RWPE1 (cell line): ENCODE measurements around the gene P3H4.
"Not testable (repeated sequence)": the region's sequence is repeated elsewhere in the genome, so short reads cannot be mapped to it uniquely, and the experiment has no call there.

Experiments
- CTCF ChIA-PET: fragments of 350-600 bp; sonication (Branson Sonifier 250); formaldehyde crosslinking; extraction: SDS; loops from one replicate; lab custom pipeline; 2021; lab: Yijun Ruan, JAX
- POLR2A ChIA-PET: fragments of 400-600 bp; formaldehyde crosslinking; extraction: SDS; loops from one replicate; lab custom pipeline; 2020; ENCODE audit warnings: antibody characterized with exemption; ENCODE audit not compliant: low non-redundant PET; lab: Yijun Ruan, JAX
- DNase-seq: peaks from one replicate; pipeline ENCODE4 v3.0.0; 2012; ENCODE audit warnings: low spot score
- H3K27ac ChIP-seq: fragments of 450-650 bp; 2 replicates; pipeline ENCODE4 v1.5.1; 2017
- TF ChIP-seq, protein P1 (sequence below): fragments of 450-650 bp; conservative IDR thresholded peaks from 2 replicates; pipeline ENCODE4 v1.5.1; 2017; ENCODE audit warnings: low read depth, mild to moderate bottlenecking

The P3H4 gene

DNA sequence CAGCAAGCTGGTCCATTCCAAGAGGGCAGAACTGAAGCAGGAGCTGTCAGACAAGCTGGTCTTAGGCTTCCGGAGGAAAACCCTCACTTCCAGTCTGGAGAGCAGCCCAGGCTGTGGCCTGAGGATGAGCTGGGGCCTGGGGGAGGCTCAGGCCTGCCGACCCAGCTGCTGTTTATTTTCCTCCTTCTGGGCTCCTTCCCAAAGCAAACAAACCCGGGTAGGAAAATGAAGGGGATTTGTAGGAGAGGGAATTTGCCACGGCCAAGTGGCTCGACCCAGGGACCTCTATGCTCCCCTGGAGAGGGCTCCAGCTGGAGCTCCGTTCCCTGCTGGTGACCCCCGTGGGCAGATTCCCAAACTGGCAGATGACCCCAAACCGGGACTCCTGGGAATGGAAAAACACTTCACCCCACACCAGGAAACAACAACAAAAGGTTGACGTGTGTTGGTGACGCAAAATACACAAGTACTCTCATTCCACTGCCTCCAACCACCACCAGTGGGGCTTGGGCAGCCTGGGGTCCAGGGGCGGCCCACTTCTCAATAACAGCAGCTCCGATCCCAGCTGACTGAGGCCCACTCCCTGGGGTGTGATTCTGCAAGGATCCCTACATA is 34.1 kb downstream of the P3H4 start:
- TF ChIP-seq, protein P1, sequence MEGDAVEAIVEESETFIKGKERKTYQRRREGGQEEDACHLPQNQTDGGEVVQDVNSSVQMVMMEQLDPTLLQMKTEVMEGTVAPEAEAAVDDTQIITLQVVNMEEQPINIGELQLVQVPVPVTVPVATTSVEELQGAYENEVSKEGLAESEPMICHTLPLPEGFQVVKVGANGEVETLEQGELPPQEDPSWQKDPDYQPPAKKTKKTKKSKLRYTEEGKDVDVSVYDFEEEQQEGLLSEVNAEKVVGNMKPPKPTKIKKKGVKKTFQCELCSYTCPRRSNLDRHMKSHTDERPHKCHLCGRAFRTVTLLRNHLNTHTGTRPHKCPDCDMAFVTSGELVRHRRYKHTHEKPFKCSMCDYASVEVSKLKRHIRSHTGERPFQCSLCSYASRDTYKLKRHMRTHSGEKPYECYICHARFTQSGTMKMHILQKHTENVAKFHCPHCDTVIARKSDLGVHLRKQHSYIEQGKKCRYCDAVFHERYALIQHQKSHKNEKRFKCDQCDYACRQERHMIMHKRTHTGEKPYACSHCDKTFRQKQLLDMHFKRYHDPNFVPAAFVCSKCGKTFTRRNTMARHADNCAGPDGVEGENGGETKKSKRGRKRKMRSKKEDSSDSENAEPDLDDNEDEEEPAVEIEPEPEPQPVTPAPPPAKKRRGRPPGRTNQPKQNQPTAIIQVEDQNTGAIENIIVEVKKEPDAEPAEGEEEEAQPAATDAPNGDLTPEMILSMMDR, result no peak
- POLR2A ChIA-PET, result interaction anchor here (1.8 kb wide), 1 partner anchor 9 kb away, joined by 6 read pairs; the partner anchor contains the start of gene JUP
- CTCF ChIA-PET, result interaction anchor here (0.6 to 1.9 kb wide), 4 partner anchors 8 to 29 kb away, joined by 3 to 14 read pairs (median 4); no protein-coding TSS in a partner anchor
- peak overlapping the region; percentile 97 for H3K27ac ChIP-seq
- peak; percentile 58 for DNase-seq

DNA sequence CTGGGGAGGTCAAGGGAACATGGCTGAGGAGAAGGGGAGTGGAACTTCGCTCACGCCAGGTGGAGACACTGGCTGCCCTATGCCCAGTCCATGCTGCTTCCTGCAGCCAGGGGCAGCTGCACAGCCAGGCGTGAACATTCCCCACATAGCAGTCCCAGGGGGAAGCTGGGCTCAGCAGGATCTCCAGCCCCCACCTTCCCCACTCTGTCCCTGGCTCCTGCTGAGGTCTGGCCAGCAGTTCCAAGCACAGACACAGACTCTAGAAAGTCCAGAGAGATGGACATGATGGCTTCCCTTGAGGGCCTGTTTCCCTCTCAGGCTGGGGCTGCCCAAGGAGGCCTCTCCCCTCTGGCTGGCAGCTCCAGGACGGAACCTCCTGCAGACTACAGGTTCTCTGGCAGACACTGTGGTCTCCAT is 34.6 kb downstream of the P3H4 start:
- TF ChIP-seq, protein P1, result no peak
- ChIA-PET POLR2A (interaction anchor here (1.8 kb wide), 1 partner anchor 9 kb away, joined by 6 read pairs; the partner anchor contains the start of gene JUP), CTCF (interaction anchor here (0.6 to 1.9 kb wide), 3 partner anchors 9 to 25 kb away, joined by 3 to 14 read pairs (median 4); no protein-coding TSS in a partner anchor)
- DNase-seq, result no peak
- peak overlapping the region; percentile 97 for H3K27ac ChIP-seq

DNA sequence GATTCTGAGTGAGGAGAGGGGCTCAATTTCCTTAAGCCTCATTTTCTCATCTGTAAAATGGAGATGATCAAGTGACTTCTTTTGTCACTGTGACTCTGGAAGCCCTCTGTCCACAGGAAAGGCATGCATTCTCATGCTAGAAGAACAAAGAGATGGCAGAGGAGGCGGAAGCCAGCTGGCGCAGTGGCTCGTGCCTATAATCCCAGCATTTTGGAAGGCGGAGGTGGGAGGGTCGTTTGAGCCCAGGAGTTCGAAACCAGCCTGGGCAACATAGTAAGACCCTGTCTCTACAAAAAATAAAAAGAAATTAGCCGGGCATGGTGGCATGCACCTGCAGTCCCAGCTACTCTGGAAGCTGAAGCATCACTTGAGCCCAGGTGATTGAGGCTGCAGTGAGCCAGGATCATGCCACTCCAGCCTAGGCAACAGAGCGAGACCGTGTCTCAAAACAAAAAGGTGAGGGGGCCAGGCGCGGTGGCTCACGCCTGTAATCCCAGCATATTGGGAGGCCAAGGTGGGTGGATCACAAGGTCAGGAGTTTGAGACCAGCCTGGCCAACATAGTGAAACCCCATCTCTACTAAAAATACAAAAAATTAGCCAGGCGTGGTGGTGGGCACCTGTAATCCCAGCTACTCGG is 35.4 kb downstream of the P3H4 start:
- CTCF ChIA-PET, DNase-seq, POLR2A ChIA-PET: not testable (repeated sequence)
- H3K27ac ChIP-seq, result peak overlapping the region; percentile 97

DNA sequence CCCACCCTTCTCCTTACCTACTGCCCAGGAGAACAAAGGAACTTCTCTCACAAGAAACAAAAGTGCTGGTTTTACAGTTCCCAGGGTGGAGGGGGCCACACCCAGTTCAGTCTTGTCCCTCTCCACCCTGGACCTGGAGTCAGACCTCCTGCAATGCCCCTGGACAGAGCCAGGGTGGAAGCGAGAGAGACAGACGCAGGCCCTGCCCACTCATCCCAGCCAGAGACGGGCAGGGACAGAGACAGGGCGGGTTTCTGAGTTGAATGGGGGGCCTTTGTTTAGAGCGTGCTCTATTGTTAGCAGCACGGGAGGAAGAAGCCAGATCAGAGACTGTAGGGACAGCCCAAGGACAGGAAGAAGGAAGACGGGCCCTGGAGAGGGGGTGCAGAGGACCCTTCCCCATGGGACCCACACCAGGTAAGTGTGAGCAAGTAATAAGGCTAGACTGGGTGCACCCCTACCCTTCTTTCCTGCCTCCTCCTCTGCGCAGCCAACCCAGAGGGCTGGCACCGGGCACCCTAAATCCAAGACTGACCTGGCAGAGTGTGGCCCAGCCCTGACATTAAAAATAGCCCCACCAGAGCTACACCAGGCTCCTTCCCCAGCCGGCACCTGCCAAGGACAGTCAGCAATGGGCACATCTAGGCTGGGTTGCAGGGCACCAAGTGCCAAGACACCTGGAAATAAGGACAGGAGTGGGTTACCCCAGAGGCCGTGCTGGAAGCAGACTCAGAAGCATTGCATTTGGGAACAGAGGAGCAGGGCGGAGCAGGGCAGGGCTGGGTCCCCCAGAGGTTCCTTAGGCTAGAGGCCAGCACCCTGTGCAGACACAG is 36.1 kb downstream of the P3H4 start:
- no peak for DNase-seq
- POLR2A ChIA-PET, result no interaction called here
- H3K27ac ChIP-seq, result peak overlapping the region; percentile 97
- CTCF ChIA-PET, result interaction anchor here (1.2 kb wide), 1 partner anchor 26 kb away, joined by 3 read pairs; no protein-coding TSS in a partner anchor
- TF ChIP-seq, protein P1, result no peak

DNA sequence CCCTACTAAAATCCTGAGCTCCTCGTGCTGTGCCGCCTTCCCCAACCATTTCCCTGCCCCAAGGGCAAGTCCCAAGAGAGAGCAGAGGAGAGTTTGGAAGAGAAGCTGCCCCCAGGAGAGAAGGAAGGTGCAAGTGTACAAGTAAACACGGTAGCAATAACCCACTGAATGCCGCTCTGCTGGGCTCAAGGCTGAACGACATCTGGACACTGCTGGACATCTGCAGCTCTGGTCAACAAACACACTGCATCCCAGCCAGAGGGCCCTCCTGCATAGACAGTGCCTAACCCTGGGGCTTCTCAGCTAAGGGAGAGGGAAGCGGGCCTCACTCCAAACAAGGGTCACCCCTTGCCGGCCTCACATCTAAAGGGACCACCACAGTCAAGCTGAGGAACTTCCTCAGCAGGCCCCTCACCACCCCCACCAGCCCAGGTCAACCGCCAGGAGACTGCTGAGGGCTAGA is 38.0 kb downstream of the P3H4 start:
- ChIA-PET POLR2A (interaction anchor here (1.3 to 1.5 kb wide), 2 partner anchors 12 to 27 kb away, joined by 5 to 7 read pairs; partner anchors contain the start of gene JUP), CTCF (interaction anchor here (0.6 to 1.9 kb wide), 4 partner anchors 12 to 37 kb away, joined by 3 to 6 read pairs (median 4); partner anchors contain the start of gene P3H4)
- DNase-seq, result no peak
- H3K27ac ChIP-seq, result peak overlapping the region; percentile 97
- TF ChIP-seq, protein P1, result no peak

DNA sequence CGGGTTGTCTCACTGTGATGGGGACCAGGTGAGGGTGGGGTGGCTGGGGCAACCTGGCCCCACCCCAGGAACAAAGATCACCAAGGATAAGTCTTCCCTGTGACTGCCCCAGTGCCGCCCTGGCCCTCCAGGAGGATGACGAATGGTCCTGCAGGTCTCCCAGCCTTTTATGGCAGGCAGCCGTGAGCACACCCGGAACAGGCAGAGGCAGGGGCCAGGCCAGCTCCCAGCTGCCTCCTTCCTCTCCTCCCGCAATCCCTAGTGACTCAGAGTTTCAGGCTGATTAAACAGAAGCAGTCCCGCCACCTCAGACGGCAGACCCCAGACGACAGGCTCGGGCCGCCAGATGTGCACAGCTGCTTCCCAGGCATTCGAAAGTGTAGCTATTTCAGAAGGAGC is 38.6 kb downstream of the P3H4 start:
- CTCF ChIA-PET, result interaction anchor here (0.6 to 1.9 kb wide), 3 partner anchors 13 to 38 kb away, joined by 3 to 6 read pairs (median 5); partner anchors contain the start of gene P3H4
- peak overlapping the region; percentile 97 for H3K27ac ChIP-seq

More for the DNA sequence above, 38.6 kb downstream of the P3H4 start:
- POLR2A ChIA-PET, result interaction anchor here (1.3 to 1.5 kb wide), 2 partner anchors 13 to 27 kb away, joined by 5 to 7 read pairs; partner anchors contain the start of gene JUP
- TF ChIP-seq, protein P1, result no peak
- peak; percentile 91 for DNase-seq
